ENCODE measurements around the gene BICC1.

The BICC1 gene

GRCh38 chr10:58757352-58758065 lies 244.8 kb downstream of the BICC1 start:
- TF ChIP-seq SIN3A (IDR thresholded peaks at IDR 0.05; ENCODE audit: borderline replicate concordance, insufficient read depth, low read length) (no peak), FOXP2 (optimal IDR thresholded peaks at IDR 0.05; ENCODE audit: borderline replicate concordance, extremely low read depth, extremely low read length, insufficient read depth) (no peak), TAF1 (IDR thresholded peaks at IDR 0.05; ENCODE audit: borderline replicate concordance, insufficient read depth, low read length) (no peak)

DNA sequence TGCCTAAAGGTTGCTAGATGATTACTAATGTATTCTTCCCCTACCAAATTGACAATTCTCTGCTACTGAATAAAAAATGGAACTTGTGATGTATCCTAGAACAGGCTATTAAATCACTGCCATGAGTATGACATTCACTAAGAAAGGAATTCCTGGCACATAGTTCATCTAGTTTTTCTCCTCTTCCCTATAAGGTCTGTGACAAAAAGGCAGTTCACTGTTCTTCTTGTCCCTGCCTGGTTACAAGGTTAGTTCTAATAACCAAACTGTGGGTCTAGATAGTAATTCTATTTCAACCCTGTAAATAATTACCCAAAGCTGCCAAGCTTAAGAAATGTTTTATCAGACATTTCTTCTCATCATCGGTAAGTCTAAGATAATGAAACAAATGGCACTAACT lies 245.6 kb downstream of the BICC1 start:
- TF ChIP-seq TAF1 (IDR thresholded peaks at IDR 0.05; ENCODE audit: borderline replicate concordance, insufficient read depth, low read length) (no peak), SIN3A (IDR thresholded peaks at IDR 0.05; ENCODE audit: borderline replicate concordance, insufficient read depth, low read length) (no peak), POLR2AphosphoS5 (IDR thresholded peaks at IDR 0.05; ENCODE audit: low read depth, low read length) (no peak), REST (IDR thresholded peaks at IDR 0.05; ENCODE audit: insufficient read depth in 1 of 2, low read depth in 2 of 2, low read length in 2 of 2) (no peak), FOXP2 (optimal IDR thresholded peaks at IDR 0.05; ENCODE audit: borderline replicate concordance, extremely low read depth, extremely low read length, insufficient read depth) (no peak)

DNA sequence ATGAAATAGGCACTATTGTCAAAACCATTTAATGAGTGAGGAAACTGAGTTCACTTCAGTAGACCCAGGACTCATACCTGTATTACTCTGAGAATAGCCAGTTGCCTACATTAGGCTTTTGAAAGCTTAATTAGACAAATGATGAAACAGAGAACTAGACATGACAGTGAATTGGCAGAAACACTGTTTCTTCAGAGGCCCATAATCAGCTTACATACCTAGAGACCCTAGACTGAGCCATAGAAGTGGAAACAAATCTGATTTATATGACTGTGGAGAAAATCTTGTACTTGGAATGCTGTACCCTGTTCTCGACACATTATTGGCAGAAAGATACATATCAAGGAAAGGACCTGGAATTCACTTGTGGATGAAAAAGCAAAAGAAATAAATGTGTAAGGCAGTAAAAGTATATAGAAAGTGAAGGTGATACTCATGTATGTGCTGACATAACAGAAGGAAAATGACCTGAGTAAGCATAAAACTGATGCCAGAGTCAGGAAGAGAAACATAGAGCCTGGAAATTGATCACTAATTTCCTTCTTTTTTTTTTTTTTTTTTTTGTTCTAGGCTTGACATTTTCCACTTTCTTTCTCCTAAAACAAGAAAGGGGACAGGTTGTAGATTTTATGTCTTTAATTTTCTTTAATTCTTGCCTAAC lies 251.5 kb downstream of the BICC1 start:
- TF ChIP-seq SIN3A (IDR thresholded peaks at IDR 0.05; ENCODE audit: borderline replicate concordance, insufficient read depth, low read length) (no peak), POLR2AphosphoS5 (IDR thresholded peaks at IDR 0.05; ENCODE audit: low read depth, low read length) (no peak), FOXP2 (optimal IDR thresholded peaks at IDR 0.05; ENCODE audit: borderline replicate concordance, extremely low read depth, extremely low read length, insufficient read depth) (no peak), REST (IDR thresholded peaks at IDR 0.05; ENCODE audit: insufficient read depth in 1 of 2, low read depth in 2 of 2, low read length in 2 of 2) (no peak), TAF1 (IDR thresholded peaks at IDR 0.05; ENCODE audit: borderline replicate concordance, insufficient read depth, low read length) (no peak)

GRCh38 chr10:58765910-58766309 lies 253.2 kb downstream of the BICC1 start:
- TF ChIP-seq REST (IDR thresholded peaks at IDR 0.05; ENCODE audit: insufficient read depth in 1 of 2, low read depth in 2 of 2, low read length in 2 of 2) = no peak
- TF ChIP-seq SIN3A (IDR thresholded peaks at IDR 0.05; ENCODE audit: borderline replicate concordance, insufficient read depth, low read length) = no peak
- TF ChIP-seq TAF1 (IDR thresholded peaks at IDR 0.05; ENCODE audit: borderline replicate concordance, insufficient read depth, low read length) = no peak
- TF ChIP-seq FOXP2 (optimal IDR thresholded peaks at IDR 0.05; ENCODE audit: borderline replicate concordance, extremely low read depth, extremely low read length, insufficient read depth) = no peak
- no peak for TF ChIP-seq POLR2AphosphoS5 (IDR thresholded peaks at IDR 0.05; ENCODE audit: low read depth, low read length)

- TF ChIP-seq FOXP2 (optimal IDR thresholded peaks at IDR 0.05; ENCODE audit: borderline replicate concordance, extremely low read depth, extremely low read length, insufficient read depth) (no peak), REST (IDR thresholded peaks at IDR 0.05; ENCODE audit: insufficient read depth in 1 of 2, low read depth in 2 of 2, low read length in 2 of 2) (no peak), POLR2AphosphoS5 (IDR thresholded peaks at IDR 0.05; ENCODE audit: low read depth, low read length) (no peak), SIN3A (IDR thresholded peaks at IDR 0.05; ENCODE audit: borderline replicate concordance, insufficient read depth, low read length) (no peak)
Measured at GRCh38 chr10:58767652-58768051, 255.0 kb downstream of the BICC1 start.
